DND-41 (cell line): ENCODE data around the gene CD22.

Experiments used
- CTCF ChIP-seq: IDR thresholded peaks from 2 replicates; pipeline ENCODE4 v1.5.1; 2012; ENCODE audit warnings: borderline replicate concordance, low read length, moderate library complexity, mild to moderate bottlenecking; ENCODE audit not compliant: poor library complexity, severe bottlenecking; ENCODE audit errors: extremely low read depth
- EZH2 ChIP-seq: IDR thresholded peaks from 3 replicates; pipeline ENCODE4 v1.6.1; 2012; ENCODE audit warnings: borderline replicate concordance, low read depth, mild to moderate bottlenecking, moderate library complexity, low read length, inconsistent platforms; ENCODE audit not compliant: severe bottlenecking

GRCh38 chr19:35331551-35332214 is 2.7 kb downstream of the CD22 start:
- no peak for TF ChIP-seq CTCF
- no peak for TF ChIP-seq EZH2
